NCI-H82 (cell line): ENCODE results near the gene FBXO5.

ENCODE experiments used
- DNase-seq: peaks from one replicate; lab custom pipeline; 2025; lab: John Stamatoyannopoulos, UW

The FBXO5 gene

GRCh38 chr6:152952045-152952444 is 30.8 kb downstream of the FBXO5 start:
- no peak for DNase-seq

- DNase-seq: no peak
Observed at GRCh38 chr6:152950240-152950639, 32.6 kb downstream of the FBXO5 start.

GRCh38 chr6:152948150-152948768 is 34.6 kb downstream of the FBXO5 start:
- DNase-seq: peak; percentile 73

DNA sequence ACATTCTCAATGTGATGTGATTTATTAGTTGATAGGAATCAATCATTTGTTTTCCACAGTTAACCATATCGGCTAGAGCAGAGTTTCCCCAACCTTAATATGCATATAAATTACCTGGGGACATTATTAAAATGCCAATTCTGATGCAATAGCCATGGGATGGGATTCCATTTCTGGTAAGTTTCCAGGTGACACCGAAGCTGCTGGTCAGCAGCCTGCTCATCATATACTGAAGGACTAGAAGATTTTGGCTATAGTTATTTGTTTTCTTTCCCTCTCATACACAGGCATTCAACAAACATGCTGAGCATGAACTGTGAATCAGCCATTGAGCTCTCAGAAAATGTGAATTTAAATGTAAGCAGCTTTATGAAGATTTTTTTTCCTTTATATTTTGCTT is 35.8 kb downstream of the FBXO5 start:
- DNase-seq: no peak

DNA sequence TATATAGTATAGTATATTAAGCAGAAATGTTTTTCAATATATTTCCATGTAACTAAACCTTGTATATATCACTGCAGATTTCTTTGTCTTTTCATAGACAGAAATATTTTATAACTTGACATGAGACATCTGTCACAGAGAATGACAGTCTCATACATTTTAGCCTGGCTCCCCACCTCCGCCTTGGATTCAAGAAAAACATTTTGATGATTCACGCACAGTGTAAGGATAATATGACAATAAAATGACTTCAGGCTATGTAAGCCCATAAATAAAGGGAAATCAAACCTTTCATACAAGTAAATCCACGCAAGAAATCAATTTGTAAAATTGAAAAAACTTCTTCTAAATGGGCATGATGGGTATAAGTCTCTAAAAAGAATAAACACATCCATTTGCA is 36.4 kb downstream of the FBXO5 start:
- DNase-seq: no peak

GRCh38 chr6:152943260-152943897 is 39.5 kb downstream of the FBXO5 start:
- DNase-seq: no peak

GRCh38 chr6:152942319-152942869 is 40.4 kb downstream of the FBXO5 start:
- DNase-seq: no peak

GRCh38 chr6:152941746-152942145 is 41.1 kb downstream of the FBXO5 start:
- DNase-seq: no peak

DNA sequence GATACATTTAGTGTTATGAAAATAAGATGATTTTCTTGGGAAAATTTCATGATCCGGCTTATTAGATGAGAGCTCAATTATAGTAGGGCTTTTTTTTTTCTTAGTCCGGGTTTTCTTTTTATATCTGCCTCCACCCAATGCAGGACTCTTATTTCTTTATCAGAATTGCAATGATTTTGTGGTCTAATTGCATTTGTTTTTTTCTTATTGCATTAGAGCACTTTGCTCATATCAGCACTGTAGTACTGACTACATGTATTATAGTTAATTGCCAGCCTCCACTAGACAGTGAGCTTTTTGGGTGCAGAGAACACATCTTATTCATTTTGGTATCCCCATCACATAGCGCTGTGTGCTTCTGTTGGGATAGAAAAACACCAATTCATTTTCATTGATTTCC is 50.0 kb downstream of the FBXO5 start:
- no peak for DNase-seq

GRCh38 chr6:152922706-152923105 is 60.1 kb downstream of the FBXO5 start:
- no peak for DNase-seq
